Panc1 (cell line): Measurements from ENCODE around the gene OR52E8.

ENCODE experiments used
- POLR2AphosphoS5 ChIP-seq: IDR thresholded peaks from 2 replicates; pipeline ENCODE4 v1.6.1; 2012; ENCODE audit warnings: mild to moderate bottlenecking, low read depth, low read length, moderate library complexity
- TCF7L2 ChIP-seq: IDR thresholded peaks from 2 replicates; pipeline ENCODE4 v1.6.1; 2011; ENCODE audit warnings: mild to moderate bottlenecking, low read depth, low read length, inconsistent platforms
- TF ChIP-seq, protein P1 (sequence below): fragments of 450-650 bp; IDR thresholded peaks from 2 replicates; pipeline ENCODE4 v1.5.1; 2017; ENCODE audit warnings: mild to moderate bottlenecking
- TF ChIP-seq, protein P2 (sequence below), 2 experiments: IDR thresholded peaks; 2 replicates each; pipeline ENCODE4 v1.6.1; 2011 to 2012; ENCODE audit warnings: low read depth in 2 of 2, control low read depth in 1 of 2, low read length in 1 of 2, mild to moderate bottlenecking in 1 of 2, moderate library complexity in 1 of 2; ENCODE audit not compliant: insufficient read depth in 1 of 2

DNA sequence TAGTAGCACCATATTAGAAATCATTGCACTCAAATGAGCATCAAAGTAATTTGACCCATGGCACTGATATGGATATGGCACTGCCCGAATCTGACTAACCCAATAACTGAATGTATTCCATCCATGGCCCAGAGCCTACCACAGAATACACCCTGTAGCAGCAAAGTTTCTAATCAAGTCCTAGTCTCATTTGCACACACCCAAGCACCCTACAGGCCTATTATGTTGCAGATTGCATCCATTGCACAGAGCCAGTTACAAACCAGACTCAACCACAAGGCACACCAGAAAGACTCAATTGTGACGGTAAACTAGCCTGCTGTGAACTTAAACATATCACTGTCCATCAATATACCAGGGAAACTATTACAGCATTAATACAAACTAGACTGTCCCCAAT, 42.0 kb upstream of the OR52E8 start:
- TF ChIP-seq, protein P1, sequence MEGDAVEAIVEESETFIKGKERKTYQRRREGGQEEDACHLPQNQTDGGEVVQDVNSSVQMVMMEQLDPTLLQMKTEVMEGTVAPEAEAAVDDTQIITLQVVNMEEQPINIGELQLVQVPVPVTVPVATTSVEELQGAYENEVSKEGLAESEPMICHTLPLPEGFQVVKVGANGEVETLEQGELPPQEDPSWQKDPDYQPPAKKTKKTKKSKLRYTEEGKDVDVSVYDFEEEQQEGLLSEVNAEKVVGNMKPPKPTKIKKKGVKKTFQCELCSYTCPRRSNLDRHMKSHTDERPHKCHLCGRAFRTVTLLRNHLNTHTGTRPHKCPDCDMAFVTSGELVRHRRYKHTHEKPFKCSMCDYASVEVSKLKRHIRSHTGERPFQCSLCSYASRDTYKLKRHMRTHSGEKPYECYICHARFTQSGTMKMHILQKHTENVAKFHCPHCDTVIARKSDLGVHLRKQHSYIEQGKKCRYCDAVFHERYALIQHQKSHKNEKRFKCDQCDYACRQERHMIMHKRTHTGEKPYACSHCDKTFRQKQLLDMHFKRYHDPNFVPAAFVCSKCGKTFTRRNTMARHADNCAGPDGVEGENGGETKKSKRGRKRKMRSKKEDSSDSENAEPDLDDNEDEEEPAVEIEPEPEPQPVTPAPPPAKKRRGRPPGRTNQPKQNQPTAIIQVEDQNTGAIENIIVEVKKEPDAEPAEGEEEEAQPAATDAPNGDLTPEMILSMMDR: no peak
- TF ChIP-seq TCF7L2 (no peak), POLR2AphosphoS5 (no peak)
- TF ChIP-seq, protein P2, sequence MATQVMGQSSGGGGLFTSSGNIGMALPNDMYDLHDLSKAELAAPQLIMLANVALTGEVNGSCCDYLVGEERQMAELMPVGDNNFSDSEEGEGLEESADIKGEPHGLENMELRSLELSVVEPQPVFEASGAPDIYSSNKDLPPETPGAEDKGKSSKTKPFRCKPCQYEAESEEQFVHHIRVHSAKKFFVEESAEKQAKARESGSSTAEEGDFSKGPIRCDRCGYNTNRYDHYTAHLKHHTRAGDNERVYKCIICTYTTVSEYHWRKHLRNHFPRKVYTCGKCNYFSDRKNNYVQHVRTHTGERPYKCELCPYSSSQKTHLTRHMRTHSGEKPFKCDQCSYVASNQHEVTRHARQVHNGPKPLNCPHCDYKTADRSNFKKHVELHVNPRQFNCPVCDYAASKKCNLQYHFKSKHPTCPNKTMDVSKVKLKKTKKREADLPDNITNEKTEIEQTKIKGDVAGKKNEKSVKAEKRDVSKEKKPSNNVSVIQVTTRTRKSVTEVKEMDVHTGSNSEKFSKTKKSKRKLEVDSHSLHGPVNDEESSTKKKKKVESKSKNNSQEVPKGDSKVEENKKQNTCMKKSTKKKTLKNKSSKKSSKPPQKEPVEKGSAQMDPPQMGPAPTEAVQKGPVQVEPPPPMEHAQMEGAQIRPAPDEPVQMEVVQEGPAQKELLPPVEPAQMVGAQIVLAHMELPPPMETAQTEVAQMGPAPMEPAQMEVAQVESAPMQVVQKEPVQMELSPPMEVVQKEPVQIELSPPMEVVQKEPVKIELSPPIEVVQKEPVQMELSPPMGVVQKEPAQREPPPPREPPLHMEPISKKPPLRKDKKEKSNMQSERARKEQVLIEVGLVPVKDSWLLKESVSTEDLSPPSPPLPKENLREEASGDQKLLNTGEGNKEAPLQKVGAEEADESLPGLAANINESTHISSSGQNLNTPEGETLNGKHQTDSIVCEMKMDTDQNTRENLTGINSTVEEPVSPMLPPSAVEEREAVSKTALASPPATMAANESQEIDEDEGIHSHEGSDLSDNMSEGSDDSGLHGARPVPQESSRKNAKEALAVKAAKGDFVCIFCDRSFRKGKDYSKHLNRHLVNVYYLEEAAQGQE (IDR thresholded peaks at IDR 0.05; ENCODE audit: insufficient read depth in 1 of 2, low read depth in 2 of 2, low read length in 1 of 2): no peak
